Activated CD4-positive, CD25-positive, alpha-beta regulatory T cell treated with anti-CD3 and anti-CD28 coated beads, Interleukin-2, amount 50 U/mL, for 72 hours (primary cell): Measurements from ENCODE around the gene ATP2C2.

Experiments
- DNase-seq: peaks from one replicate; pipeline ENCODE4 v3.0.0; 2021

ATP2C2 gene

DNA sequence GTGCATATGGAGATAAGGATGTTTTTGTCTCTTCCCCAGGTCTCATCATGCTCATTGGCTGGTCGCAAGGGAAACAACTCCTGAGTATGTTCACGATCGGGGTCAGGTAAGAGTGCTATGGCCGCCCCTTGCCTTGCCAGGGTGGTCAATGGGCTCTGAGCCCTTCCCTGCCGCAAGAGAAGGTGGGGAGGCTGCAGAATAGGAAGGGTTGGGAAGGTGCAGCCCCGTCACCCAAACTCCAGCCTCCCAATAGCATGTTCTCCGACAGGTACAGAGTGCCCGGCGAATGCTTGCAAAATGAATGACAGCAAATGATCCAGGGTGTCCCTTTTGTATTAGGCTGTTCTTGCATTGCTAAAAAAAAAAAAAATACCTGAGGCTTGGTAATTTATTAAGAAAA, 57.4 kb downstream of the ATP2C2 start:
- DNase-seq: no peak

DNA sequence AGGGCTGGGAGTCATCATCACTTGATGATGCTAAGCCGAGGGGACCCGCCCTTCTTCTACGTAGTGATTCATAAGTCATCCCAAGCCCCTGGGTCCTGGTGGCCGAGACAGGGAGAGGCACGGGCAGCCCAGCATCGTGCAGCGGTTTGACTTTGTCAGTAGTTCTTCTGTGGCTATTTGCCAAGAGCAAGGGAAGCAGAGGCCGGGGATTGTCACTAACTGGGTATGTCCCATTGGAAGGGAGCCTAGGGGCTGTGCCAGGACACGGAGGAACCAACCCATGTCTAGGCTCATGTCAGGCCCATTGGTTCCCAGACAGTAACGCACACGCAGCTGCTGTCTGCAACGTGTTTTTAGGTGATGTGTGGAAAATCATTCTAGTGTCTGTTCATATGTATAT, 58.5 kb downstream of the ATP2C2 start:
- no peak for DNase-seq

DNA sequence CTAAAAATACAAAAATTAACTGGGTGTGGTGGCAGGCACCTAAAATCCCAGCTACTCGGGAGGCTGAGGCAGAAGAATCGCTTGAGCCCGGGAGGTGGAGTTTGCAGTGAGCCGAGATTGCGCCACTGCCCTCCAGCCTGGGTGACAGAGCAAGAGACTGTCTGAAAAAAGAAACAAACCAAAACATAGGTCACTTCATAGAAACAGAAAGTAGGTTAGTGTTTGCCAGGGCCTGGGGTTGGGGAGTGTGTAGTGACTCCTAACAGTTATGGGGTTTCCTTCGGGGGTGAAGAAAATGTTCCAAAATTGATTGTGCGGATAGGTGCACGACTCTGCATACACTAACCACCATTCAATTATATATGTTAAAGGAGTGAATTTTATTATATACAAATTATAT, 59.2 kb downstream of the ATP2C2 start:
- DNase-seq: no peak

DNA sequence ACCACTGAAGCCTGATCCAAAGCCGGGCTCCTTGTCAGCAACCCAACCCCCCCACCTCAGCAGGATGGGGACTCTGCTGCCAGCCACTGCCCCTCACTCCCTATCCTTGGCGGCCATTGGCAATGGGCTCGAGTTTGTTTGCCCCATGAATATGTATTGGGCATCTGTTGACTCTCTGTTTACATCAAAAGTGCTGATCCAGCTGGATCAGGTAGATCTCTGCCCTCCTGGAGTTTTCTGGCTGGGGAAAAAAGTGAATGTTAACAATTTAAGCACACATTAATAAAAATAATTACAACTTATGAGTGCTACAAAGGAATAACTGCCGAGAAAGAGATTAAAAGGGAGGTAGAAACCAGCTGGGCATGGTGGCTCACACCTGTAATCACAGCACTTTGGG, 62.5 kb downstream of the ATP2C2 start:
- no peak for DNase-seq

DNA sequence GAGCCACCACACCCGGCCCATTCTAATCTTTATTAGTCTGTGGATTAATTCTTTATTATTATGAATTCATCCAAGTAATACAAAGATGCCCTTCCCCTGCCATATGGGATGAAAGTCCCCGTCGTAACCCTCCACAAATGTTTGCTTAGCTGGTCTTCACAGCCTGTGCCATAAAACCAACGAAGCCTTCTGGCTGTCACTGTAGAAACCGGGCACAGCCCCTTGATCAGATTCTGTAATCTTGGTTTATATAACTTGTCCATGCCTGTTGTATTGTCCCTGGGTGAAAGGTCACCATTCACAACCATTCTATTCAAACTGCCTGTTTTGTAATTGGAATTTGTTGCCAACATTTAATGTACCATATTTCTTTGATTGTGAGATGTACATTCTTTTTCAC, 66.5 kb downstream of the ATP2C2 start:
- no peak for DNase-seq

DNA sequence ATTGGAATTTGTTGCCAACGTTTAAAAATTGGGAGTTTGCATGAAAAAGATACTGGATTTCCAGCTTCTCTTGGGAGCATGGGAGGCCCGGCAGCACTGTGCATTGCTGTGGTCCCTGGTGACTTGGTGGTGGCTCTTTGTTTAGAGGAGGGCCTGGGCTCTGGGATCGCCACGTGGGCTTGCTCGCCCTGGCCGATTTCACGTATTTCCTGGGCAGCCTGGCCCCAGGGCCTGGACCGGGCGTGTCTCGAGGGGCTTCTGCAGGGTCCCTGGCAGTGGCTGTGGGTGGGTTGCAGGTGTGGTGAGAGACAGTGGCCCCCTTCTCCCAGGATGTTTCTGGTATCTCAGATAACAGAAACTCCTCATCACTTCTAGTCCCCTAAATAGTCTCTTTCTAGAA, 67.9 kb downstream of the ATP2C2 start:
- no peak for DNase-seq

DNA sequence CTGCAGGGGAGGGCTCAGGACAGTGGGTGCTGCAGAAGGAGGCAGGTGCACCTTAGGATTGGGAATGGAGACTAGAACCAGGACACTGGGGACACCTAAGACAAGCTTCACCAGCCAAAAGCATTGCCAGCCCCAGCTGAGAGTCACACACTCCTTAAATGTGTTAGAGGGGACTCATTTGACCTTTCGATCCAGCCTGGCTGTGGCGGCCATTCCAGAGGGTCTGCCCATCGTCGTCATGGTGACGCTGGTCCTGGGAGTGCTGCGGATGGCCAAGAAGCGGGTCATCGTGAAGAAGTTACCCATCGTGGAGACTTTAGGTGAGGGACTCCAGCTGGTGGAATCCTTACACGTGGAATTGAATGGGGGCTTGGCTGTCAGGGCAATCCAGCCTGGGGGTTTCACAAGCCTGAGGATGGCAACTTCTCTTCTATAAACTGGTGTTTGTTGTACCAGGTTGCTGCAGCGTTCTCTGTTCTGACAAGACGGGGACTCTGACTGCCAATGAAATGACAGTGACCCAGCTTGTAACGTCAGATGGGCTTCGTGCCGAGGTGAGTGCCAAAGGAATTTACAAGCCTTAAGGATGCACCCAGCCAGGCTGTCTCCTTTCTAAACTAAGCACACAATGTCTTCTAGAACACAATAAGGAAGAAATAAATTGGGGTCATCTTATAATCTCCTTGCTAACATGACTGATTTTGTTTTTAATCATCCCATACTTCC, 70.8 kb downstream of the ATP2C2 start:
- no peak for DNase-seq

DNA sequence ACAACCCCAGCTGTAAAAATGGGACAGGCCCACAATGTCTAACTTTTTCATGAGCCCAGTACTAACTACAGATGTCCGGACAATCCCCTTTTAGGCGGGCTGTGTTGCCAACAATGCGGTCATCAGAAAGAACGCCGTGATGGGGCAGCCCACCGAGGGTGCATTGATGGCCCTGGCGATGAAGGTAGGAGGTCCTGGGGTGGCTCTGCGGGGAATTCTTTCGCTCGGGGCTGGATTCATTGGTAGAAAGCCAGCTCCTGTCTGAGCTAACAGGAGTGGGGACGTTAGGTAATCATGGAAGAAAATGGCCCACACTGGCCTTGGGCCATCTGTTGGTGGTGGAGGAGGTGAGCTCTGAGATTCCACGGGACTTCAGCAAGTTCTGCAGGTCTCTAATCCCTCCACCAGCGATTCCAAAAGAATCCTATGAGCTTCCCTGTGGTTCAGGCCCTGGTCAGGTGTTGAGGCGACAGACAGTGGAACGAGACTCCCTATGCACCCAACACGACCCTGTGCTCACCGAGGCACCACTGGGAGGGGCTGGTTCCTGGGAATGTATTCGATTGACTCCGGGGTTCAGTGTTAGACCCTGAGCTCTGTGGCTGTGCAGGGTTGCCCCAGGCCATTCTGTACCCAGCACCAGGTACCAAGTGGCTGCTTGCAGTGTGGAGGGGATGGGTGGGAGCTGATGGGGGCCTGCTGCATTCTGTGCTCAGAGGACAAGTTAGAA, 74.2 kb downstream of the ATP2C2 start:
- no peak for DNase-seq

DNA sequence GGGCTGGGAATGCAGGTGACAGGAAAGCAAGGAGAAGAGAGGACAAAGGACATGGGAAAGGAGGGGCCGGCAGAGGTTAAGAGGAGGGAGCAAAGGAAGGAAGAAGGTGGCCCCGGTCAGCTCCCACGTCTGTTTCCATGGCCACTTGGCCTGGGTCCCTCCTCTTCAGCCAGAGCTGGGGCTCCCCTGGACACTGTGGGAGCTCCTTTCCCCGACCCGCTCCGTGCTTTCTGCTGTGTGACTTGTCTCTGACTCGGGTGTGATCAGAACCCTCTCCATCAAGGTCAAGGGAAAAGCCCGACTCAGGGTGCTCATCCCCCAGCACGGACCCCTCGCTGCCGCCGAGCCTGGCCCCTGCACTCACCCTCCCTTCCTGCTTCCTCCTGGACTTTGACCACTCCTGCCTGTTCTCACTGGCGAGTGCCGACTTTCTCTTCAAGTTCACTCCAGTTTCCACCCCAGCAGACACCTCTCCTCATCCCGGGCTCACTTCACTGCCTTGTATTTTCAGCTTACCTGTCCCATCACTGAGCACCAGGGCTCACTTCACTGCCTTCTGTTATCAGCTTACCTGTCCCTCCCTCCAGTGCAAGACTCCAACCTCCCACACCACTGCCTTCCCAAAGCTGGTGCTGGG, 74.9 kb downstream of the ATP2C2 start:
- DNase-seq: no peak

DNA sequence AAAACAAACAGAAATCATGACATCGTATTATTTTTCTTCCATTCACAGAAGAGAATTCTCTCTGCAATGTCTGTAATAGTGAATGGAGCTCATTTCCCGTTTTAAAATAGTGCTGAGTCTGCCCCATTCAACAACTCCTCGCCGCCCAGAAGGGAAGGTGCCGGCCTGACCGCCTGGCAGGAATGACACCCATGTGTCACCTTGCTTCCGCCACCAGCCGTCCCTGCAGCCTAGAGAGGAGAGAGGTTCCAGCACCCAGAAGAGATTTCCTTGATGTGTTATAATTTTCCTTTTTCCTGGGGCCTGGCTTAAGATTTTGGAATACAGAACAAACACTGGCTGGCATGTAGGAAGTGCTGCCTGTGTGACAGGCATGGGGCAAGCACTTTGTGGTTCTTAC, 76.1 kb downstream of the ATP2C2 start:
- no peak for DNase-seq

DNA sequence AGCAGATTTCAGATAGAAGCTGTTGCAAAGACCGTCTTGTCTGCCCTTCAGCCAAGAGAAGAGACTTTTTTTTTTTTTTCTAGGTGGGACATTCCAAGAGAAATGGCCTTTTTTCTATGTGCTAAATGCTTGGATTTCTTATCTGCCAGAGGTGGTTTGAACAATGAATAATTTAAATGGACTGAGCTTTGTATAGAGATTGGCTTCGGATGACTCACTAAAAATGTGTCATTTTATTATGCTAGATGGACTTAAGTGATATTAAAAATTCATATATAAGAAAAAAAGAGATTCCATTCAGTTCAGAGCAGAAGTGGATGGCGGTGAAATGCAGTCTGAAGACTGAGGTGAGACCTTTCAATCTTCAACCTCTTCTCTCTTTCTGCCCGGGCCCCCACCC, 77.7 kb downstream of the ATP2C2 start:
- no peak for DNase-seq

DNA sequence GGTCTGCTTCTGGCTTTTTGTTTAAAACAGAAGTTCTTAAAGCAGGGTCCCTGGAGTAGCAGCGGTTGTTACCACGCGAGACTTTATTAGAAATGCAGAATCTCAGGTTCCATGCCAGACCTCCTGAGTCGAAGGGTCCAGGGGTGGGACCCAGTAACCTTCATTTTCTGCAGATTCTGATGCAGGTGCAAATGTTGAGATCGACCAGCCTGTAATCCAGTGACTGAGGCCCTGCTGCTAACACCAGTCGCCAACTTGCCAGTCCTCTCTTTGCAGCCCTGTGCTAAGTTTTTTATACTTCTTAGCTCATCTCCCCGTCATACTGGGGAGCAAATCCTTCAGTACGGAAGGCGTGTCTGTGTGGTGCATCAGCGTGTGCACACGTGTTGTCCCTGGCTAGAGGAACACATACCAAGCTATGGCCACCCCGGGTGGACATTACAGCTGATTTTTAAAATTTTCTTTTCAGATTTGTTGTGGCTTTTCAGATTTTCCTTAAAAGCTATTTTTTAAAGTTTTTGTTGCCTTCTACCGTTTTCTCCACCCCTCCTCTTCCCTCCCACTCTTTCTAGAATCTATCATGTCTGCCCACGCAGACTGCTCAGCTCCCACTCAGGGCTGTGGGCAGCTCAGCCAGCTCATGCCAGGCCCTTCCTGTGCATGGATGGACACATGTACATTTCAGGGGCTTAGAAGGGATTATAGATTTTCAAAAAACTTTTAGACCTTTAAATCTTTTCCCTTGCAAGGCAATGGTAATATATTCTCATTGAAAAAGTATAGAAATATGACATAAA, 78.5 kb downstream of the ATP2C2 start:
- DNase-seq: no peak

DNA sequence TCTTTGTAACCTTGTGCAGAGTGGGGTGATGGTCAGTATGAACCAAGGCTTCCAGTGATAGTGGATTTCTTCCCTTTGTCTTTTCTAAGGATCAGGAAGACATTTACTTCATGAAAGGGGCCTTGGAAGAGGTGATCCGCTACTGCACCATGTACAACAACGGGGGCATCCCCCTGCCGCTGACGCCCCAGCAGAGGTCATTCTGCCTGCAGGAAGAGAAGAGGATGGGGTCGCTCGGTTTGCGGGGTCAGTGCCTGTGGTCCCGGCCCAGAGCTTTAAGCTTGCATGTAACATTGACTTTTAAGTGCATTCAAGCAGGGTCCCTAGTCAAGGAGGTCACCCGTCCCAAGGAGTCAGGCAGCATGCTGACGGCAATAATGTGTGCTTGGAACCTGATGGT, 80.1 kb downstream of the ATP2C2 start:
- DNase-seq: peak; percentile 5

DNA sequence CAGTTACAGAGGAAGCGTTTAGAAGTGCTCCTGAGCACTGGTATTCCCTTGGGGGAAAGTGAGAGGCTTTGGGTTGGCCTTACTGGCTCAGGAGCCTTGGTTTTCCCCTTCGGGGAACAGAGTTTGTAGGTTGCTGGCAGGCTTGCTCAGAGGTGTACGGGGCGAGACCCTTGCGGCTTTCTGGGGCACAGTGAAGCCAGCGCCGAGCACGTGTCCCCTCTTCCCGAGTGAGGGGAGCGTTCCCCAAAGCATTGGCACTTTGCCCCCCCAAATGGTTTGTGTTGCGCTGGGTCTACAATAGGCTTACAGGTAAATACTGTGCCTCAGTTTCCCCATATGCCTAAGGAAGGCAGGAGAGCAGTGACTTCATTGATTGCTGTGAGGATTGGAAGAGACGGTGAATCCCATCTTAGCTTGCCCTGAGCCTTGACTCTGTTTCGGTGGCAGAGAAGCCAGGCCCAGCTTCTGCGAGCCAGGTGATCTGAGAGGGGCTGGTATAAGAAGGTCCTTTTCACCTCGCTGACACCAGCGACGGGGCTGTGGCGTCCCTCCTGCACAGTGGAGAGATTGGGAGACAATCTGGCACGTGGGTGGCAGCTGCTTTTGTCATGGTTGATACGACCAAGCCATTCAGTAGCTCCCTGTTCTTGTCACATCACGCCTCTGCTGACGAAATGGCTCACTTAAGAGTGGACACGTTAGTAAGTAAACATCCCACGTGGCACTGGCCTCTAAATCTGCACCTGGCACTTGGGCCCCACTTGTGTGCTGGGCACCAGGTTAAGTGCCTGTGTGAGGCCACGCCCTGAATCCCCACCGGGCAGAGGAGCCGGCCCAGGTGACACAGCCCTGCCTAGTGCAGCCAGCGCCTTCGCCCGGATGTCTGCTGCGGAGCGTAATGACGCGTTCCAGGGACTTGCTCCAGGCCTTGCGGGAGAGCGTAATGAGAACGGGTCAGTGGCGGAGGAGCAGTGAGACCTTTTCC, 81.1 kb downstream of the ATP2C2 start:
- peak; percentile 28 for DNase-seq

DNA sequence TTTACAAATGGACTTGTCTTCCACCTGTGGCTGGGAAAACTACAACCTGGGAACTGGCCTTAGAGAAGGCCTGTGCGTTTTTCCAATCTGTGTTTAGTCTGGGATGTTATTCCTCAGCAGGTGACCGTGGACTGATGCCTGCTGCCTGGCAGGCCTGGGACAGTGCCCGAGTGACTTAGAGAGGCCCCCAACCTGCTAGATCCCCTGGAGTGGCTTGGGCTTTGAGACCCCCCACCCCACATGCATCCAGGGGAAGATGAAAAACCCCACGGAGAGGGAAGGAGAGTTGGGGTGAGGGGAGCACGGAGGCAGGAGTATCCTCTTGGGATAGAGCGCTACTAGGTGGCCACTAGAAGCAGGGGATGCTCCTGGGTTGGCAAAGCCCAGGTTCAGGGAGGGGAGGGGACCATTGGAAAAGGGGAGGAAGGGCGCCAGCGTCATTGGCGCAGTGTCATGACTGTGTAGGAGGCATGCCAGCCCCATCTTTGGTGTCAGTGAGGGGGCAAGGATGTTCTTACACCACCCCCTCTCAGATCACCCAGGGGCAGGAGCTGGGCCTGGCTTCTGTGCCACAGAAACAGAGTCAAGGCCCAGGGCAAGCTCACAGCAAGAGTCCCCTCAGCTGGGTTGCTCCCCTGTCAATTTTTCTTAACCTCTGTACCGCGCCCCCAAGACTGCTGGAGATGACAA, 82.0 kb downstream of the ATP2C2 start:
- no peak for DNase-seq

DNA sequence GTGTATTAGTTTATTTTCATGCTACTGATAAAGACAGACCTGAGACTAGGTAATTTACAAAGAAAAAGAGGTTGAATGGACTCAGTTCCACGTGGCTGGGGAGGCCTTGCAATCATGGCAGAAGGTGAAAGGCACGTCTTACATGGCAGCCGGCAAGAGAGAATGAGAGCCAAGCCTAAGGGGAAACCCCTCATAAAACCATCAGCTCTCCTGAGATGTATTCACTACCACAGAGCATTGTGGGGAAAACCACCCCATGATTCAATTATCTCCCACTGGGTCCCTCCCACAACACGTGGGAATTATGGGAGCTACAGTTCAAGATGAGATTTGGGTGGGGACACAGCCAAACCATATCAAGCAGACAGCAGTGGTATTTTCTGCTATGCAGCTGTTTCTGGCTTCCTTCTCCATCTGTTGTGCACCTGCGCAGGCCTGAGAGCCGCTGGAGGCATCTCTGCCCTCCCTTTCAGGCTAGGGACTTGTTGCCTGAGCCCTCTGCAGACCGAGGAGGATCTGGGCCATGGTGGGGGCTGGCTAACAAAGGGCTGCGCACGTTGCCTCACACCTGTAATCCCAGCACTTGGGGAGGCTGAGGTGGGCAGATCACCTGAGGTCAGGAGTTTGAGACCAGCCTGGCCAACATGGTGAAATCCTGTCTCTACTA, 82.8 kb downstream of the ATP2C2 start:
- peak; percentile 5 for DNase-seq

DNA sequence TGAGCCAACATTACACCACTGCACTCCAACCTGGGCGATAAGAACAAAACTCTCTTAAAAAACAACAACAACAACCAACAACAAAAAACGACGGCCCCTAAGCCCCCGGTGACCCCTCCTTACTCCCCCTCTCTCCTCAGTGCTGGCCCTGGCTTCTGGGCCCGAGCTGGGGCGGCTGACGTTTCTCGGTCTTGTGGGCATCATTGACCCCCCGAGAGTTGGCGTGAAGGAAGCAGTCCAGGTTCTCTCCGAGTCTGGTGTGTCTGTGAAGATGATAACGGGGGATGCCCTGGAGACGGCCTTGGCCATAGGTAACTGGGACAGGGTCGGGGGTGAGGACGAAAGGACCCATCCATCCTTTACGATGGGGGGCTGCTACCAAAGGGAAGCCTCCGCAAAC, 83.4 kb downstream of the ATP2C2 start:
- DNase-seq: no peak

DNA sequence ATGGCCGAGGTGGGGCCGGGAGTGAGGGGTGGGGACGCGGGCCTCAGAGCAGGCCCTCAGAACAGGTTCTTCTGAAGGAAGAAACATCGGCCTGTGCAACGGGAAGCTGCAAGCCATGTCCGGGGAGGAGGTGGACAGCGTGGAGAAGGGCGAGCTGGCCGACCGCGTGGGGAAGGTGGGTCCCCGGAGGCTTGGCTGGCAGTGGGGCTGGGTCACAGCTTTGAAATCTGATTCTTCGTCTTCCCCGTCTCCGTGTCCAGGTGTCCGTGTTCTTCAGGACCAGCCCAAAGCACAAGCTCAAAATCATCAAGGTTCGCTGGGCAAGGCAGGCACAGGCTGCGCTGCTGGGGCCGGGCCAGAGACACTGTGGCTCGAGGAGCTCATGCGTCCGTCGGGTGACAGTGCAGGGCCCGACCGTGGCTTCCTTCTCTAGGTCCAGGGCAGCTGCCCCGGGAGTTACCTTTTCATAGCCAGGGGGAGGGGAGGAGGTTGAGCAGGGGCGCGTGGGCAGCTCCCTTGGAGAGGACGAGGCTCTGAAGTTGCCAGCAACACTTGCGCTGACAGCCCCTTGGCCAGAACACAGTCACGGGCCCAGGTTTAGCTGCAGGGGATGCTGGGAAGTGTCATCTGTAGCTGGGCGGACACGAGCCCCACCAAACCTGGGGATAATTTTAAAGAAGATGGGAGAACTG, 84.9 kb downstream of the ATP2C2 start:
- DNase-seq: peak; percentile 19

DNA sequence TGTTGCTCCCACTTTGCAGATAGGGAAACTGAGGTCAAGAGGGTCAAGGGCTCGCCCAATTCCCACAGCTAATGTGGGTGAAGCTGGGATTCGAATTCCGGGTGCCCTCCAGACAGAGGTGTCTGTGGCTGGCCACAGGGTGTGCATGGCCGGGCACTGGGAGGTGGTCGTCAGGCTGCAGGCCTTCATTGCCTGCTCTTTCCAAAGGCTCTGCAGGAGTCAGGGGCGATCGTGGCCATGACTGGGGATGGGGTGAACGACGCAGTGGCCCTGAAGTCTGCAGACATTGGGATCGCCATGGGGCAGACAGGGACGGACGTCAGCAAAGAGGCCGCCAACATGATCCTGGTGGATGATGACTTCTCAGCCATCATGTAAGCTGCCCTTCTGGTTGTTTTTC, 86.3 kb downstream of the ATP2C2 start:
- DNase-seq: peak; percentile 3

DNA sequence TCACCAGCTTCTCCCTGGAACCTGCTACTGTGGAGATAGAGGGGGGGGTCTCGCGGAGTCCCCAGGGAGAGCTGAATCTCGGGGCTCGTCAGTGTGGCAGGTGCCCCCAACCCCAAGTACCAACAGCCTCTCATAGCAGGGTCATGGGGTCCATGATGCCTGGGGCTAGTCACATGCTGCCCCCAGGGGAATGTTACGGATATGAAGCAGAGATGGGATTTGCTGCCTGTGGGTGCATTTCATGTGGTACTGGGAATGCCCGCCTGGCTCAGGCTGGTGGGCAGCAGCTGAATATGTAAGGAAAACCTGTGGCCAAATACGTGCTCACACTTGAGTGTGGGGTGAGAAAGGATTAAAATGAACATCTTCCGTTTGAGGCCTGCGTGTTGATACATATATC, 86.7 kb downstream of the ATP2C2 start:
- no peak for DNase-seq
